T-cell (primary cell): ENCODE results near the gene TMEM179B. TPM values are rescaled to one million over a fixed set of nuclear protein-coding genes. Genes with fewer than 3 reads are reported as not detected.
A peak's percentile ranks its signal among the peaks of the same experiment; 100 is the strongest.

Experiments used
- ATAC-seq, 4 experiments: fragments of 200-7000 bp in 3 of 4; fragments of 150-1000 bp in 1 of 4; cut with Tn5 transposase; replicated peaks in 1 of 4; 1 replicate in 3 of 4; 2 replicates in 1 of 4; pipeline ENCODE4 v1.10.0; 2021; ENCODE audit warnings: moderate library complexity in 3 of 4, mild to moderate bottlenecking in 2 of 4, moderate number of reproducible peaks in 1 of 4
- CTCF ChIA-PET, 2 donors: fragments of 300-600 bp; sonication (Branson Sonifier 250); formaldehyde crosslinking; loops; one replicate each; lab custom pipeline; 2022; ENCODE audit warnings: antibody characterized with exemption in 2 of 2; lab: Charles Lee
- POLR2A ChIA-PET, 2 donors: fragments of 300-600 bp; sonication (Branson Sonifier 250); formaldehyde crosslinking; loops; one replicate each; lab custom pipeline; 2022; ENCODE audit warnings: antibody characterized with exemption in 2 of 2; lab: Charles Lee
- DNase-seq, 35 experiments: peaks; one replicate each; pipeline versions ENCODE4 v3.0.0 to v3.0.0-alpha.2; 2013 to 2023
- H3K27ac ChIP-seq: one replicate; pipeline ENCODE4 v1.5.1; 2013; ENCODE audit warnings: low read length
- H3K27me3 ChIP-seq, 2 experiments: replicated peaks in 1 of 2; 1 replicate in 1 of 2; 2 replicates in 1 of 2; pipeline versions ENCODE4 v1.6.1 to v1.7.0; 2013; ENCODE audit warnings: low read length in 1 of 2, mixed read lengths in 1 of 2; ENCODE audit not compliant: control insufficient read depth in 2 of 2, insufficient read depth in 2 of 2; ENCODE audit errors: extremely low read depth in 1 of 2
- H3K36me3 ChIP-seq, 2 donors: 1 replicate in 1 of 2; 2 replicates in 1 of 2; pipeline versions ENCODE4 v1.6.1 to v1.7.0; 2013; ENCODE audit warnings: low read length in 1 of 2; ENCODE audit not compliant: control insufficient read depth in 2 of 2, insufficient read depth in 1 of 2; ENCODE audit errors: extremely low read depth in 1 of 2
- H3K4me1 ChIP-seq, 2 experiments: 1 replicate in 1 of 2; 2 replicates in 1 of 2; pipeline versions ENCODE4 v1.6.1 to v1.7.0; 2013; ENCODE audit warnings: low read length in 2 of 2, mixed read lengths in 1 of 2; ENCODE audit not compliant: insufficient read depth in 2 of 2, control insufficient read depth in 1 of 2; ENCODE audit errors: extremely low read depth in 1 of 2
- H3K4me3 ChIP-seq, 2 donors: 1 replicate in 1 of 2; 2 replicates in 1 of 2; pipeline versions ENCODE4 v1.5.1 to v1.7.0; 2013; ENCODE audit warnings: mild to moderate bottlenecking in 2 of 2, low read length in 1 of 2, moderate library complexity in 1 of 2; ENCODE audit not compliant: control insufficient read depth in 1 of 2; ENCODE audit errors: extremely low read depth in 1 of 2
- H3K9me3 ChIP-seq: 2 replicates; pipeline ENCODE4 v1.7.0; 2013
- H3K27ac Mint-ChIP-seq, 2 donors: one replicate each; pipeline ENCODE4 v1.8.0; 2020 to 2021; ENCODE audit warnings: mild to moderate bottlenecking in 2 of 2, mixed read lengths in 2 of 2
- H3K27me3 Mint-ChIP-seq, 2 donors: one replicate each; pipeline ENCODE4 v1.8.0; 2021 to 2022; ENCODE audit warnings: mixed read lengths in 2 of 2
- H3K36me3 Mint-ChIP-seq: one replicate; pipeline ENCODE4 v1.8.0; 2021; ENCODE audit warnings: mixed read lengths
- H3K4me1 Mint-ChIP-seq, 3 donors: one replicate each; pipeline ENCODE4 v1.8.0; 2020 to 2022; ENCODE audit warnings: mixed read lengths in 3 of 3, mild to moderate bottlenecking in 1 of 3
- H3K4me3 Mint-ChIP-seq, 3 donors: one replicate each; pipeline ENCODE4 v1.8.0; 2020 to 2022; ENCODE audit warnings: mild to moderate bottlenecking in 3 of 3, mixed read lengths in 3 of 3, moderate library complexity in 3 of 3
- H3K9me3 Mint-ChIP-seq, 3 donors: one replicate each; pipeline ENCODE4 v1.8.0; 2020 to 2022; ENCODE audit warnings: mixed read lengths in 3 of 3
- WGBS: methylation state at CpG from one replicate; pipeline ENCODE4 v1.1.5; 2013; ENCODE audit warnings: missing lambda C conversion rate; ENCODE audit not compliant: insufficient coverage; 5-methylcytosine and 5-hydroxymethylcytosine counted together
- total RNA-seq, 35 experiments: library from RNA in 6 of 35; stranded (reverse) in 6 of 35; fragments of 120-200 nt in 1 of 35; gene quantifications; one replicate each; pipeline versions ENCODE4 v1.2.1 to v1.2.4 and lab custom pipeline; 2013 to 2026

Gene TMEM179B
- total RNA-seq, 5 donors from 2014 or later (not counting 1 experiment from before 2014, with no cell fraction given) = 27.7 to 53.3 (median 46.5) TPM

DNA sequence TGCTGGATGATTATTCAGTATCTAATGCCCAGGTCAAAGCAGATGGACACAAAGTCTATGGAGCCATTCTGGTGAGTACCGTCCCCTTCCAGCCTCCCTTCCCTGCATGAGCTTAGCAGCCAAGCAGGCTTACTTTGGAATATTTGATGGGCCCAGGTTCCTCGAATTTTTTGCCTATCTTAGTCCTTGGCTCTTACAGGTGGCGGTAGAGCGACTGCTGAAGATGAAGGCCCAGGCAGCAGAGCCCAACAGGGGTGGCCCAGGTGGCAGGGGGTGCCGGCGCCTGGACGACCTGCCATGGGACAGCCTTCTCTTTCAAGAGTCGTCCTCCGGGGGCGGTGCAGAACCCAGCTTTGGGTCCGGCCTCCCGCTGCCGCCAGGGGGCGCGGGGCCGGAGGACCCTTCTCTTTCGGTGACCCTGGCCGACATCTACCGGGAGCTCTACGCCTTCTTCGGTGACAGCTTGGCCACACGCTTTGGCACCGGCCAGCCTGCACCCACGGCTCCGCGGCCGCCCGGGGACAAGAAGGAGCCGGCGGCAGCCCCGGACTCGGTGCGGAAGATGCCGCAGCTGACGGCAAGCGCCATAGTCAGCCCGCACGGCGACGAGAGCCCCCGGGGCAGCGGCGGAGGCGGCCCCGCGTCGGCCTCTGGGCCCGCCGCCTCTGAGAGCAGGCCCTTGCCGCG is 741 bp upstream of the TMEM179B start:
- H3K36me3 Mint-ChIP-seq = peaks cover 16% of the 10 kb centered on the region
- peaks cover 14 to 44% of the 10 kb centered on the region in 2 experiments for H3K4me1 ChIP-seq
- CTCF ChIA-PET = interaction anchor here (0.6 to 3.4 kb wide), 26 partner anchors 12 to 362 kb away, joined by 3 to 32 read pairs (median 4); partner anchors contain the start of genes C11orf98 (in 1 of the 2), CSKMT (in 1 of the 2), HNRNPUL2 (in 1 of the 2) and NXF1 (in 1 of the 2)
- peaks cover 10 to 29% of the 10 kb centered on the region in 2 donors for H3K36me3 ChIP-seq
- WGBS = 2% methylated on average over 51 of the region's 51 CpGs
- H3K4me3 ChIP-seq = peak overlapping the region; percentile 85 to 96
- H3K27me3 Mint-ChIP-seq = no peaks in the 10 kb centered on the region
- H3K9me3 Mint-ChIP-seq = no peaks in the 10 kb centered on the region
- no peaks in the 10 kb centered on the region for H3K9me3 ChIP-seq
- POLR2A ChIA-PET = interaction anchor here (0.6 to 4.0 kb wide), 10 partner anchors 14 to 121 kb away, joined by 3 to 23 read pairs (median 5); partner anchors contain the start of genes C11orf98 (in 1 of the 2), CSKMT (in 1 of the 2), HNRNPUL2 (in 1 of the 2) and STX5 (in 1 of the 2)
- H3K4me1 Mint-ChIP-seq = peaks cover 34 to 45% (median 42%) of the 10 kb centered on the region in 3 donors
- DNase-seq = peak; percentile 55 to 91 (median 76)
- peak overlapping the region; percentile 93 to 95 for H3K27ac Mint-ChIP-seq
- no peaks in the 10 kb centered on the region for H3K27me3 ChIP-seq
- peak; percentile 69 to 76 (median 72) for ATAC-seq
- peak overlapping the region; percentile 82 to 91 (median 85) for H3K4me3 Mint-ChIP-seq
- H3K27ac ChIP-seq = peak overlapping the region; percentile 61

DNA sequence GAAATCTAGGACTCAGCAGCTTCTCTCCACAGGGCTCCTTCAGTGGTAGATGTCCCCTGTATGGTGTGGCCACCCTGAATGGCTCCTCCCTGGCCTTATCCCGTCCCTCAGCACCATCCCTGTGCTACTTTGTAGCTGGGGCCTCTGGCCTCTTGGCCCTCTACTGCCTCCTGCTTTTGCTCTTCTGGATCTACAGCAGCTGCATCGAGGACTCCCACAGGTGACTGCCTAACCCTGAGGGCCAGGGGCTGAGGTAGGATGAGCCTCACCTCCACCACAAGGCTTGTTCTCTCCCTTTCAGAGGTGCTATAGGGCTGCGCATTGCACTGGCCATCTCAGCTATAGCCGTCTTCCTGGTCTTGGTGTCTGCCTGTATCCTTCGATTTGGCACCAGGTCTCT is 1.8 kb downstream of the TMEM179B start:
- no peaks in the 10 kb centered on the region for H3K9me3 Mint-ChIP-seq
- WGBS = 71% methylated on average over 1 of the region's 5 CpGs
- H3K36me3 ChIP-seq = peaks cover 4 to 36% of the 10 kb centered on the region in 2 donors
- no peaks in the 10 kb centered on the region for H3K27me3 Mint-ChIP-seq
- POLR2A ChIA-PET = interaction anchor here (0.6 to 4.0 kb wide), 5 partner anchors 10 to 66 kb away, joined by 3 to 23 read pairs (median 3); partner anchors contain the start of gene TAF6L (in 1 of the 2)
- H3K36me3 Mint-ChIP-seq = peaks cover 18% of the 10 kb centered on the region
- H3K4me3 Mint-ChIP-seq = peak overlapping the region; percentile 91 to 93 (median 91)
- no peaks in the 10 kb centered on the region for H3K9me3 ChIP-seq
- H3K4me3 ChIP-seq = no peak overlapping the region
- peaks cover 45 to 55% (median 51%) of the 10 kb centered on the region in 3 donors for H3K4me1 Mint-ChIP-seq
- no peak overlapping the region for H3K27ac ChIP-seq
- CTCF ChIA-PET = interaction anchor here (0.6 to 1.2 kb wide), 3 partner anchors 59 to 73 kb away, joined by 3 to 9 read pairs (median 4); no protein-coding TSS in a partner anchor
- ATAC-seq (no peak), DNase-seq (no peak)
- no peaks in the 10 kb centered on the region for H3K27me3 ChIP-seq
- peak overlapping the region; percentile 94 to 96 for H3K27ac Mint-ChIP-seq
- peaks cover 21 to 58% of the 10 kb centered on the region in 2 experiments for H3K4me1 ChIP-seq

DNA sequence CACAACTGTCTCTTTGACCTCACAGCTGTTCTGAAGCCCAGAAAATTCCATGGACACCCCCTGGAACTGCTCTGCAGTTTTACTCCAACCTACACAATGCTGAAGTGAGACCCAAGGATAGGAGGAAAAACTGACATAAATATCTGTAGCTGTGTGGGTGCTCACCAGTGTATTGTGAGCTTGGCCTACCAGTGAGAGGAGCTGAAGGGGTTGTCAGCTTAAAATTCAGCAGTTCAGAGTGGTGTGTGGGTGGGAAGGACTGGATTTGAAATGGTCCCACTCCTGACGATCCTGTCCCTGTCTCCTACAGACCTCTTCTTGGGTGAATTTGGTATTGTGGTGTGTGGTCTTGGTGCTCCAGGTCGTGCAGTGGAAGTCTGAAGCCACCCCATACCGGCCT is 2.4 kb downstream of the TMEM179B start:
- no peaks in the 10 kb centered on the region for H3K27me3 Mint-ChIP-seq
- no peak overlapping the region for H3K27ac ChIP-seq
- POLR2A ChIA-PET = interaction anchor here (0.6 to 4.0 kb wide), 4 partner anchors 35 to 66 kb away, joined by 3 to 23 read pairs (median 8); partner anchors contain the start of gene ZBTB3 (in 1 of the 2)

DNA sequence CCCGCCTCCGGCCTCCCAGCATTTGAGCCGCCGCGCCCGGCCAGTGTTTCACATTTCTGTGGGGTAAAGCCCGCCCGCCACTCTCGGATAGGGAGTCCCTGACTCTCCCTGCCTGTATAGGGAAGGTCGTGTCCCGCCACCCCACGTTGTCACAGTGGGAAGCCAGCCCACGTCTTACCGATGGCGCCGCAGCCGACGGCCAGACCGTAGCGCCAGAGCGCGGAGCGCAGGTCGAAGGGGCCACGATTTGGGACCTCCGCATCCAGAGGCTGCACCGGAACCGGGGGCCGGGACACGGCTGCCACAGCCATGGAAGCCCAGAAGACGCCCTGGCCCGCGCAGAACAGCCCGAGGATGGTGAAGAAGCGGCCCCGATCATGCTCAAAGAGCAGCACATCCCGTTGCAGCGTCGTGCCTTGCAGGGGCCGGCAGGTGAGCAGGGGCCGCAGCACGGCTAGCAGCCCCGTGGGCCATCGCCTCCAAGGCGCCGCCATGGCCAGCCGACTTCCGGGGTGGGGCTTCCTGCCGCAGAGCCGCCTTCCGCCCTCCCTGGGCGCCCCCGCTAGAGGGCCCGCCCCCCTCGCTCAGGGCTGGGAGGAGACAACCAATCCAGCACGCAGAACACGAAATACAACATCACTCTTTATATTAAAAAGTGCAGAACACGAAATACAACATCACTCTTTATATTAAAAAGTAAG is 4.4 kb downstream of the TMEM179B start, which contains the start of gene TMEM223:
Gene TMEM223 (minus strand): TSS at position 506 of the 701 bp plus-strand sequence. CDS start 12 bp downstream, at position 494.
- Mint-ChIP-seq H3K27me3 (no peaks in the 10 kb centered on the region), H3K27ac (peak within 1 kb of the TSS; percentile 94 to 96), H3K4me3 (peak within 1 kb of the TSS; percentile 83 to 91 (median 86)), H3K36me3 (peaks cover 39% of the 10 kb centered on the region), H3K4me1 (peaks cover 45 to 52% (median 51%) of the 10 kb centered on the region in 3 donors), H3K9me3 (no peaks in the 10 kb centered on the region)
- Histone ChIP-seq H3K27ac (peak within 1 kb of the TSS; percentile 69), H3K4me1 (peaks cover 15 to 49% of the 10 kb centered on the region in 2 experiments), H3K36me3 (peaks cover 11 to 62% of the 10 kb centered on the region in 2 donors), H3K27me3 (no peaks in the 10 kb centered on the region), H3K9me3 (no peaks in the 10 kb centered on the region), H3K4me3 (peak within 1 kb of the TSS; percentile 90 to 96)
- ATAC-seq = peak; percentile 77 to 80 (median 78)
- ChIA-PET POLR2A (interaction anchor here (0.6 to 1.0 kb wide), 3 partner anchors 13 to 1892 kb away, joined by 3 read pairs; no protein-coding TSS in a partner anchor), CTCF (interaction anchor here (0.6 to 1.4 kb wide), 3 partner anchors 21 to 151 kb away, joined by 3 read pairs; no protein-coding TSS in a partner anchor)
- peak; percentile 75 to 93 (median 87) for DNase-seq
- WGBS = under 1% methylated on average over 53 of the region's 58 CpGs

More for the DNA sequence above, 2.4 kb downstream of the TMEM179B start:
- H3K36me3 ChIP-seq = peaks cover 4 to 42% of the 10 kb centered on the region in 2 donors
- WGBS = 90% methylated on average over 2 of the region's 3 CpGs
- CTCF ChIA-PET = interaction anchor here (0.6 to 0.7 kb wide), 3 partner anchors 19 to 385 kb away, joined by 3 to 8 read pairs (median 5); partner anchors contain the start of gene TAF6L (in 1 of the 2)
- ATAC-seq = no peak
- no peaks in the 10 kb centered on the region for H3K27me3 ChIP-seq
- H3K9me3 ChIP-seq = no peaks in the 10 kb centered on the region
- Mint-ChIP-seq H3K4me3 (peak overlapping the region; percentile 91 to 93 (median 91)), H3K27ac (peak overlapping the region; percentile 76 to 96), H3K4me1 (peaks cover 50 to 57% (median 54%) of the 10 kb centered on the region in 3 donors), H3K36me3 (peaks cover 23% of the 10 kb centered on the region), H3K9me3 (no peaks in the 10 kb centered on the region)
- H3K4me1 ChIP-seq = peaks cover 21 to 58% of the 10 kb centered on the region in 2 experiments
- no peak overlapping the region for H3K4me3 ChIP-seq
- no peak for DNase-seq

DNA sequence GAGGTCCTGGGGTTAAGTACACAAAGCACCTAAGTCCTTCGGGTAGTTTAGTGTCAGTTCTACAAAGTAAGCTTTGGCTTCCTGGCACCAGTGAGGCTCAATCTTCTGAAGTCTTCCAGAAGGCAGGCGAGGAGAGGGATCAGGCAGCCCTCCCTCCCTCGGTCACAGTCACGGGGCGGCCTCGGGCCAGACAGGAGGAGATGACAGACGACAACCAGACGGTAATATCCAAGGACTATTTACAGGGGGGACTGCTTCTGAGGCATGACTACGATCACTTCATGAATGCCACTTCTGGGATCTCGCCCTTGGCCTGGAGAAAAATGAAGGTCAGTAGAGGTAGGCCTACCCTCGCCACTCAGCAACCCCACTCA is 5.0 kb downstream of the TMEM179B start:
- ATAC-seq (peak in 2 of 4 experiments; percentile 0 to 16), DNase-seq (peak in 2 of 35 experiments; percentile 20 to 26)
- CTCF ChIA-PET = interaction anchor here in 1 of 2 donors (1.4 kb wide), 1 partner anchor 22 kb away, joined by 3 read pairs; no protein-coding TSS in a partner anchor
- WGBS = 33% methylated on average over 6 of the region's 11 CpGs
- Mint-ChIP-seq H3K36me3 (peaks cover 41% of the 10 kb centered on the region), H3K4me1 (peaks cover 45 to 52% (median 51%) of the 10 kb centered on the region in 3 donors), H3K27me3 (no peaks in the 10 kb centered on the region), H3K27ac (peak overlapping the region; percentile 94 to 96), H3K9me3 (no peaks in the 10 kb centered on the region), H3K4me3 (peak overlapping the region; percentile 83 to 91 (median 86))
- POLR2A ChIA-PET = interaction anchor here in 1 of 2 donors (1.0 kb wide), 1 partner anchor 12 kb away, joined by 3 read pairs; no protein-coding TSS in a partner anchor
- Histone ChIP-seq H3K4me3 (peak overlapping the region; percentile 90 to 96), H3K4me1 (peaks cover 15 to 49% of the 10 kb centered on the region in 2 experiments), H3K27me3 (no peaks in the 10 kb centered on the region), H3K27ac (peak overlapping the region; percentile 69), H3K9me3 (no peaks in the 10 kb centered on the region), H3K36me3 (peaks cover 11 to 66% of the 10 kb centered on the region in 2 donors)
